ENCODE results near the gene ASAH2.

DNA sequence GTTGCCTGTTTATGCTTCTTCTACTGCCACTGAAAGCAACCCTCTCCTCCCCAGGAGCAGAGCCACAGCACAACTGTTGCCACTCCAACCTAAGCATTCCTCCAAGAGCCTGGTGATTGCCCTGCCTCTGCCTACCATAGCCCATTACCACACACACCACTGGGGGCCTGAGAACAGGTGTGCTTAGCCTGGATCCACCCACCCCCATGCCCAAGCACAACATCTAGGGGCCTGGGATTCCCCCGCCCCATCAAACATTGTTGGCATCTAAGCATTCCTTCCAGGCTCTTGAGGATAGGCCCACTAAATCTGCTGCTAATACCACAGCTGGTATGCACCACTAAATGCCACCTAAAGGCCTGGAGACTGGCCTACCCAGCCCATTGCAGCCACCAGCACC lies 43.3 kb upstream of the ASAH2 start:
- TF ChIP-seq NFIC (IDR thresholded peaks at IDR 0.05; ENCODE audit: low read length), result no peak
- no peak for TF ChIP-seq ZNF652 (CRISPR knock-in tag; IDR thresholded peaks at IDR 0.05; ENCODE audit: borderline replicate concordance, low read depth)
- TF ChIP-seq, protein P1, sequence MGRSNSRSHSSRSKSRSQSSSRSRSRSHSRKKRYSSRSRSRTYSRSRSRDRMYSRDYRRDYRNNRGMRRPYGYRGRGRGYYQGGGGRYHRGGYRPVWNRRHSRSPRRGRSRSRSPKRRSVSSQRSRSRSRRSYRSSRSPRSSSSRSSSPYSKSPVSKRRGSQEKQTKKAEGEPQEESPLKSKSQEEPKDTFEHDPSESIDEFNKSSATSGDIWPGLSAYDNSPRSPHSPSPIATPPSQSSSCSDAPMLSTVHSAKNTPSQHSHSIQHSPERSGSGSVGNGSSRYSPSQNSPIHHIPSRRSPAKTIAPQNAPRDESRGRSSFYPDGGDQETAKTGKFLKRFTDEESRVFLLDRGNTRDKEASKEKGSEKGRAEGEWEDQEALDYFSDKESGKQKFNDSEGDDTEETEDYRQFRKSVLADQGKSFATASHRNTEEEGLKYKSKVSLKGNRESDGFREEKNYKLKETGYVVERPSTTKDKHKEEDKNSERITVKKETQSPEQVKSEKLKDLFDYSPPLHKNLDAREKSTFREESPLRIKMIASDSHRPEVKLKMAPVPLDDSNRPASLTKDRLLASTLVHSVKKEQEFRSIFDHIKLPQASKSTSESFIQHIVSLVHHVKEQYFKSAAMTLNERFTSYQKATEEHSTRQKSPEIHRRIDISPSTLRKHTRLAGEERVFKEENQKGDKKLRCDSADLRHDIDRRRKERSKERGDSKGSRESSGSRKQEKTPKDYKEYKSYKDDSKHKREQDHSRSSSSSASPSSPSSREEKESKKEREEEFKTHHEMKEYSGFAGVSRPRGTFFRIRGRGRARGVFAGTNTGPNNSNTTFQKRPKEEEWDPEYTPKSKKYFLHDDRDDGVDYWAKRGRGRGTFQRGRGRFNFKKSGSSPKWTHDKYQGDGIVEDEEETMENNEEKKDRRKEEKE (IDR thresholded peaks at IDR 0.05), result no peak
- TF ChIP-seq, protein P2, sequence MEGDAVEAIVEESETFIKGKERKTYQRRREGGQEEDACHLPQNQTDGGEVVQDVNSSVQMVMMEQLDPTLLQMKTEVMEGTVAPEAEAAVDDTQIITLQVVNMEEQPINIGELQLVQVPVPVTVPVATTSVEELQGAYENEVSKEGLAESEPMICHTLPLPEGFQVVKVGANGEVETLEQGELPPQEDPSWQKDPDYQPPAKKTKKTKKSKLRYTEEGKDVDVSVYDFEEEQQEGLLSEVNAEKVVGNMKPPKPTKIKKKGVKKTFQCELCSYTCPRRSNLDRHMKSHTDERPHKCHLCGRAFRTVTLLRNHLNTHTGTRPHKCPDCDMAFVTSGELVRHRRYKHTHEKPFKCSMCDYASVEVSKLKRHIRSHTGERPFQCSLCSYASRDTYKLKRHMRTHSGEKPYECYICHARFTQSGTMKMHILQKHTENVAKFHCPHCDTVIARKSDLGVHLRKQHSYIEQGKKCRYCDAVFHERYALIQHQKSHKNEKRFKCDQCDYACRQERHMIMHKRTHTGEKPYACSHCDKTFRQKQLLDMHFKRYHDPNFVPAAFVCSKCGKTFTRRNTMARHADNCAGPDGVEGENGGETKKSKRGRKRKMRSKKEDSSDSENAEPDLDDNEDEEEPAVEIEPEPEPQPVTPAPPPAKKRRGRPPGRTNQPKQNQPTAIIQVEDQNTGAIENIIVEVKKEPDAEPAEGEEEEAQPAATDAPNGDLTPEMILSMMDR (CRISPR knock-in tag; IDR thresholded peaks at IDR 0.05), result no peak
- TF ChIP-seq BCL3 (CRISPR knock-in tag; IDR thresholded peaks at IDR 0.05), result no peak
- TF ChIP-seq FOSL1 (CRISPR knock-in tag; IDR thresholded peaks at IDR 0.05; ENCODE audit: borderline replicate concordance), result no peak
- no peak for TF ChIP-seq ELF1 (CRISPR knock-in tag; IDR thresholded peaks at IDR 0.05)
- TF ChIP-seq CREM (IDR thresholded peaks at IDR 0.05), result no peak
- TF ChIP-seq CREM (CRISPR knock-in tag; IDR thresholded peaks at IDR 0.05), result no peak
- TF ChIP-seq PCBP1 (IDR thresholded peaks at IDR 0.05; ENCODE audit: borderline replicate concordance, low read depth, low read length), result no peak
- no peak for TF ChIP-seq RAD21 (CRISPR knock-in tag; IDR thresholded peaks at IDR 0.05)
- TF ChIP-seq EZH2 (conservative IDR thresholded peaks at IDR 0.05; ENCODE audit: low read depth, low read length), result no peak
- no peak for TF ChIP-seq HDAC6 (IDR thresholded peaks at IDR 0.05; ENCODE audit: low read depth, low read length)
- no peak for TF ChIP-seq HDAC1 (CRISPR knock-in tag; IDR thresholded peaks at IDR 0.05)

Data from HepG2 (cell line).